Activated naive CD4-positive, alpha-beta T cell (primary cell): ENCODE data around the gene CRISP3.
"Not testable (repeated sequence)": the region's sequence is repeated elsewhere in the genome, so short reads cannot be mapped to it uniquely, and the experiment has no call there.

ENCODE experiments used
- DNase-seq, 4 experiments: peaks; one replicate each; lab custom pipeline; 2025; lab: John Stamatoyannopoulos, UW

CRISP3 gene, protein sequence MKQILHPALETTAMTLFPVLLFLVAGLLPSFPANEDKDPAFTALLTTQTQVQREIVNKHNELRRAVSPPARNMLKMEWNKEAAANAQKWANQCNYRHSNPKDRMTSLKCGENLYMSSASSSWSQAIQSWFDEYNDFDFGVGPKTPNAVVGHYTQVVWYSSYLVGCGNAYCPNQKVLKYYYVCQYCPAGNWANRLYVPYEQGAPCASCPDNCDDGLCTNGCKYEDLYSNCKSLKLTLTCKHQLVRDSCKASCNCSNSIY

DNA sequence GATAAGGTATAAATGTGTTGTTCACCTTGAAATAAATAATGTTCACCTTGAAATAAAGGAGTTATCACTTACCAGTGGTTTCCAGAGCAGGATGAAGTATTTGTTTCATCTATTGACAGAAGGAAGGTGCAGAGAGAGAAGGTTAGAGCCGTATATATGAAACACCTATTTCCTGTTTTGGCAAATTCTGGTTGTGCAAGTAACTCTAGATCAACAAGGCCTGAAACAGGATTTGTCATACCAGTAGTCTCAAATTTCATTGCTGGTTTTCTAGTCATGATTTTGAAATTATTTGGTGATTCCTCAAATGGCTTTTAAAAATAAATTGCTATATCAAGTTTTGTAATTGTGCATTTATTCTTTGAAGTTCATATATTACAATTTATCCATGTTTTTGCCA lies at the start of gene CRISP3:
Gene CRISP3, minus strand, starts transcription at position 130 of the 400 bp plus-strand sequence. Its CDS starts 21 bp downstream, at position 109.
- no peak for DNase-seq

DNA sequence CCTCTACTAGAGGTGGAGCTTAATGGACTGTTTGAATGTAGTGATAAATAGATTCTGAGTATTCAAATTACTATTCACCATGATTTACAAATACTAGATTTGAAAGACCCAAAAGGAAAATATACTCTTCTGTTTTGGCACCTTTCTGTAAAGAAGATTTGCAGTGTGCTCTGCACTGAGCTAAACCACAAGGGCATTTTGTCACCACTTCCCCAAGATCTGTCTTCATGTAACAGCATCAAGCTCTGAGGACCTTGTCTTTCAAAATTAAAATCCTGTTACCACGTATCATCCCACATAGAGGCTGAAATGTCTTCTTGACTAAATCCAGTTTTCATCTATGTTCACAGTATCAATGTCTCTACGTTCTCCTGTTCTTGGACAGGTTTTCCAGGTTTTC lies 46.2 kb upstream of the CRISP3 start:
- no peak for DNase-seq

DNA sequence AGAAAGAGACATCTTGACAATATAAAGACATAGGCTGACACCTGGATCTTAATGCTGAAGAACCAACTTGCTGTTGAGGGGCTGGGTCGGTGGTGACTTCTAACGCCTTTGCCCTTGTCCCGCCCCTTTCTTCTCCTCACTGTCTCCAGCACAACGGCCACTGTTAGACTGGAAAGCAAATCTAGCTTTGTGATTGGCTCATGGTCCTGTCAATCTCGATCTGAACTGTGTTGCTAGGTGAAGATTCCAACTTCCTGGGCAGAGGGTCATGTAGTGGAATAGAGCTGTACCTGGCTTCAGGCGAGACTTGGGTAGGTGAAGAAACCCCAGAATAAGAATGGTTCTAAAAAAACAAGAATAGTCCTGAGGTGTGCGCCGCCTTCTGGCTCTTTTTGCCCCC lies 43.0 kb upstream of the CRISP3 start, which contains the start of gene PGK2:
Gene PGK2, minus strand, starts transcription at position 110 of the 400 bp plus-strand sequence. Its CDS starts 98 bp downstream, at position 12.
- no peak for DNase-seq

DNA sequence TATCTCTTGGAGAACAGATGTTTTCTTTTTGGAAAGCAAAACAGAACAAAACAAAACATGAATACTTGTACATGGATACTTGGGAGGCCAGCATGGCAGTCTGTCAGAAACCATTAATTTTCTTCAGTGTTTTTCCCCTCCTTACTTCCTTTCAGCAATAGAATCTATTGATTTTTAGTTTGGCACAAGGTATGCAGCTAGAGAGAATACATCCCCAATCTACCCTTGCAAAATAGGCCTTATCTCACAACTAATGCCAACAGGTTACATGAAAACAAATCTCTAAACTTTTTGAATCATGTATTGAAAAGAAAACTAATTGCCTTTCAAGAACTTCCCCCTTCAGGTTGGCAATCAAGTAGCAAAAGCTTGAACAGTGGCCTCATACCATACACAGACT lies 40.1 kb upstream of the CRISP3 start:
- no peak for DNase-seq

DNA sequence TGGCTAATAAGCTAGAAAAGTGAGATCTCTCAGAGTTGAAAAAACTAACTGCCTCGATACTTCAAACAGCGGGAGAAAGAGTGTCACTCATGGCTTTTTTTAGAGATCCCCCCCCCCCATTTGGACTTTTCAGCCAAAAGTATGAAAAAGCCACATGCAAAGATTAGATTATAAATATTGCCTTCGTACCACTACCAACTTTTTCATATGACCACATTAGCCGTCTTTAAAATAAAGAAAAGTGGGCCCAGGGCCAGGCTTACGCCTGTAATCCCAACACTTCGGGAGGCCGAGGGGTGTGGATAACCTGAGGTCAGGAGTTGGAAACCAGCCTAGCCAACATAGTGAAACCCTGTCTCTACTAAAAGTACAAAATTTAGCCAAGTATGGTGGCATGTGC lies 38.5 kb upstream of the CRISP3 start:
- DNase-seq = no peak

DNA sequence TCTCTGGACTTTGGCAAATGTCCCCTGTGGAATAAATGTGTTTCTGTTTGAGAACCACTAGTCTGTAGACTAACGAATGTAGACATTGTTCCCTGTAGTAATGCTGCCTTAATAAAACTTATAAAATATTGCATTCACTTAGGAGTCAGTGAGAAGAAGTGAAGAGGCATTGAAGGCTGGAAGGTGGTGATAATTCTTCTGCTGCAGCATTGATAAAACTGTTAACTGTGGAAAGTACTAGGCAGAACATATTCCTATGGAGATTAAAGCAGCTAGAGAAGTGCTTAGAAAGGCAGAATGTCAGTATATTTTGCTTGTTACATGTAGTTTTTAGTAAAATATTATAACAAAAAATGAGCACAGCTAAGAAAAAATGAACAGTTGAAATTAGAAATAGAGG lies 38.1 kb upstream of the CRISP3 start:
- no peak for DNase-seq

DNA sequence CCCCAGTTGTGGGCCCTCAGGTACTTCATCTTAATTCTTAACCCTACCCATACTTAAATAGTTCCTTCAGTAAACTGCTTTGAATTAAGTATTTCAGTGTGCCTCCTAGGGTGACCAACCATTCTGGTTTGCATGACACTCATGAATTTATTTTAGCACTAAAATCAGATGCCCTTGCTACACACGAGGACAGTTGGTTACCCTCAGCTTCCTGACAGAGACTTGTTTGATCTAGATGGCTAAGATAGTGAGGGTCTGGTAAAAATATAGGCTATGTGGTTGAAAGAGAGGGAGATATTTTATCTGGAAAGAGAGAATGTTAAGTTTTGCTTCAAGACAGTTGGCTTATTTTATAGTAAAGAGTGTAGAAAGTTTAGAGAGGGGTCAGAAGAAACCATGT lies 32.3 kb upstream of the CRISP3 start:
- no peak for DNase-seq

DNA sequence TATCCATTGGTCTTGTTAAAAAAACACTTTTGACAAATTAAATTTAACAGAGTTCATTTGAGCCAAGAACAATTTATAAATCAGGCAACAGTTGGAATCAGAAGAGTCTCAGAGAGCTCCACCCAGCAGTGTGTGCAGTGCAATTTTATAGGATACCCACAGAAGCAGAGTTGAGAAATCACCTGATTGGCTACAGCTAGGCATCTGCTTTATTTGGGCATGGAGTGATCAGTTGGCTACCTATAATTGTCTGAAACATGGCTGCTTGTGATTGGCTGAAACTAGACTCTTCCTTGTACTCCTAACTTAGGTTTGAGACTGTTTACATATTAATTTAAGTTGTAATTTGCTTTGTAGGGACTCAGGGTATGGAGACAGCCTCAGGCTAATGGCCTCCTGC lies 30.9 kb upstream of the CRISP3 start:
- no peak for DNase-seq

DNA sequence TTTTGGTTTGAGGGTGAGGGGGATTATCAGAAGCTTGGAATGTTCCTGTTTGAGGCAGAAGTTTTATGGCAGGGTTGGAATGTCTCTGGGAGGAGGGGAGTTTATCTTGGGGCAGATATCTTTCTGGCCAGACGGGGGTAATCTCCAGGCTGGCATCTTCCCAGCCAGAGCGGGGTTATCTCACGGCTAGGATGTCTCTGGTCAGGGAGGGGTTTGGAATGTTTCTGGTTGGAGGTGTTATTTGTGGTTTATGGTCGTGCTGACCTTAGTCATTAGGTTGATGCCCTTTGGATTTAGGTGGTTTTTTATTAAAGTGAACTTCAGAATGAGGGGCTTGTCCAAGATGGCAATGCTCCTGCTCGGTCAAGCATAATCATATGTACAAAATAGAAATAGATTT lies 28.1 kb upstream of the CRISP3 start:
- no peak for DNase-seq

DNA sequence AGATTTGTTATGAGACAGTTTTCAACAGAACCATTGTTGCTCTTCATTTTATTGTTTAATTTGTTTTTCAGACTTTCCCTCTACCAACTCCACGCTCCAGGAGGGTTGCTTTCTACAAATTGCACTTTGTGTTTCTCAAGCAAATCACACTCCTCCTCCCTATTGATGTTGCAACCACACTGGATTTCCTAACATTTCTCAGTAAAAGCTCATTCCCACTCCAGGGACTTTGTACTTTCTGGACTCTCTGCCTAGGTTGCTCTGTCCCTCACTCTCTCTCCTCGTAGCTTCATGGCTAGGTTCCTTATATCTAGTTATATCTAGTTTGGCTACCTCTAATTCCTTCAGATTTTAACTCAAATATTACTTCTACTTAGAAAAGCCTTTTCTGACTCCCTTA lies 22.6 kb upstream of the CRISP3 start:
- DNase-seq = no peak

DNA sequence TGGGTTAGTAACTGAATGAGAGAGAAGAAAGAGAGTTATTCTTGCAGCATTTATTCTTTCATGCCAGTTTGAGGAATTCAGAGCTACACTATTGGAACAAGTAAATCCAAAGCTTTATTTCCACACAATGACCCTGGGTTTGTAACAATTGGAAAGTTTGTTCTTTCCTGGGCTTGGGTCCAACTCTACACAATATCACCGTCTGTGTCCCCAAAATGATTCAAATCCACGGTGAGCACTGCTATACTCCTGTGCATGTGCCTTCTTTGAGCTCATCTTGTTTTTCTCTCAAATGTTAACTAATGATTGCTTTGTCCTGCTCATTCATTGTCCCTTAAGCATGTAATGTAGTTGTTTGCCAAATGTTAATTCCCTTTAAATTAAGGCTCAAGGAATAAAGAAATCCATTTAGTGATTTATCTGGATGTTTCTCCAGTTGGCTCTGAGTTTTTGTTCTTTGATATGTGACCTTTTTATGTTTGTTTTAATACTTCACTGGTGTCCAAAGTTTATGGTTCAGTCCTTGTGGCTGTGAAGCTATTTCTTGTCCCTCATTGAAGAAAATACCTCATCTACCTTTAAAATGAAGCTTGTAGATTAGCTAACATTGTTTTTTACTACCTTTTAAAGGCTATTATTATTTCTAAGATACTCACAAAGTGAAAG lies 20.5 kb upstream of the CRISP3 start:
- no peak for DNase-seq

DNA sequence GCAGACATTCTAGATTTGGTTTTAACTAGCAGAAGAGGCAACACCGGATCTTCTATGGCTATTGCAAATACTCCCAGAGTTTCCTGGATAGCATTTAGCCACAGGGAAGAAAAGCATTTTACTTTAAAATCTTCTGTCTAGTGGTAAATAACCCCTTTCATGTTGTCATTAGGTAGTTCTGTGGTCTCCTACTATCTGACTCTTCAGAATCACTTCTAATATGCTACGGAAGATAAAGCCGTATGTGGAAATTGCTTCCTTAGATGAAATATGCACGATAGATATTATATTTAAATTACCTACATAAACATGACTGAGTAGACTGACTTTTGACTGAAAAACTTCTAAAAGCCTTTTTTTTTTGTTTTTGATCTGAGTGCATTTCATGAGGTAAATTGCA lies 759 bp downstream of the CRISP3 start:
- DNase-seq = no peak

DNA sequence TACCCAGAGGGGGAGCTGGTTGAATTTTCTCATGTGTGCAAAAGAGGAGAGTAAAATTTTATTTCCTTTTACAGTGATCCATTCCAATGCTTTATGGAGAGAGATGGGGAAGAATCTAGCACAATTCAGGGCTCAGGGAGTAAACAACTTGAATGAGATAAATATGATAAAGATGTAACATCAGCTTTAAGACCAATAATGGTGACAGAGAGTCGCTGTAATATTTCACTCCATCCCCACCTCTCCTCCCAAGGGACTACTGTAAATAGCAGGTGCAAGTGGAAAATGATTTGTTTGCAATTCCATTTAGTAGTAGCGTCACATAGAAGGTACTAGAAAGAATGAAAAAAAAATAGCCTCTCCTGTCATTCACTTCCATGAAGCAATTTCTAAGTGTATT lies 4.8 kb downstream of the CRISP3 start:
- no peak for DNase-seq

DNA sequence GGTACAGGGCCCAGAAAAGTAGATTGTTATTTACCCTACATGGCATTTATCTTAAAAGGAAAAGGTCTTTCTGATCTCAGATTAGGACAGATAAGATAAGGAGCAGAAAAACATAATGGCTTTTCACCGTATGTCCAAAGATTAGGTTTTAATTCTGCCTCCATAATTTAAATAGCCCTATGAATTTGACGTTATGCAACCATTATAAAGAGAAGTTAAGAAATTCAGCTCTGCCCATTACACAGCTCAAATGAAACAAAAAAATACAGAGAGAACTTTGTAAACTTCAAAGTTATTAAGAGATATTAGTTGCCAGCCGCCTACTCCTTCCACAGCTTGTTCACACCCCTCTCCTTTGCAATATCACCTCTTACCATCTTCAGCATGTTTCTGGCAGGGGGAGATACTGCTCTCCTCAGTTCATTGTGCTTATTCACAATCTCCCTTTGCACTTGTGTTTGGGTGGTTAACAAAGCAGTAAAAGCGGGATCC lies 8.1 kb downstream of the CRISP3 start:
- DNase-seq = no peak

DNA sequence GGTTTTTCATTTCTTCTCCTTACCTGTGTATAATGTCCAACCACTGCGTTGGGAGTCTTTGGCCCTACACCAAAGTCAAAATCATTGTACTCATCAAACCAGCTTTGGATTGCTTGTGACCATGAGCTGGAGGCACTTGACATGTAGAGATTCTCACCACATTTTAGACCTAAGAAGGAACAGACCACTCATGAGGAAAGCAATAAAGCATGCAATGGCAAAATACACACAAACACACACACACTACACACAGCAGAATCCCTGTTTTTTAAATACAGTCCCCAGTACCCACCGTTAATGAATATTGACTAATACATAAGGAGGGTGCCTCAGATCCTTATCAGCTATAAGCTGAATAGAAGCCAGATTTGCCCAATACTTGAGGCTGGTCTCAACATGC lies 10.5 kb downstream of the CRISP3 start:
- no peak for DNase-seq

DNA sequence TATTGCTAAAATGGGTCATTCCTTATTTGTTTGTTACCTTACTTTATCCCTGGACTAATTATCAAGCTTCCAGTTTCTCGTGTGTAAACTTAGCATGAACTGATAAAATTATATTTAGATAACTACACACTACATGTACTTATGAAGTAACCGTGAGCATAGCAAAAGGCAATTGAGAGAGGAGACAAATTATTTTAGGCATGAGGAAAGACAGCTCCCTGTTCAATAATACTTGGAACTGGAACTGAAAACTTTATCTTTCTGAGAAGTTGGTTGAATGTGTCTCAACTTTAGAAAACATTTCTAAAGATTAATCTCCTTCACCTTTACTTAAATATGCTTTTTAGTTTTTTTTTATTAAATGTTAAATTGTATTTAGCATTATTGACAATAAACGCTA lies 11.4 kb downstream of the CRISP3 start:
- DNase-seq = no peak

DNA sequence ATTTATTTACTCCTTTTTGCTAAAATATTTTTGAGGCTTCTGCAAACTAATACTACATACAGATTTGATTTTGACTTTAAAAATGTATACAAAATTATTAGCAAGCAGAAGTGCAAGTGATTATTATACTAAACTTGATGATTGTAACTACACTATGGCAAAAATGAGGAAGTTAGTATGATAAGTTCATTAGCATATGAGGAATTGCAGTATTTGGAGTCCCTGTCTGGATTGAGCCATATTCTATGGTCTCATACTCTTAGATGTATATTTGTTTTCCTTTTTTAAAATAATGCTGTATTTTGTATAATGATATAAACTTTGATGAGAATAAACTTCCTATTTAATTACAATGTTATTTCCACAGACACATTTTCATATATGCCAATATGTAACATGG lies 13.9 kb downstream of the CRISP3 start:
- DNase-seq = no peak

DNA sequence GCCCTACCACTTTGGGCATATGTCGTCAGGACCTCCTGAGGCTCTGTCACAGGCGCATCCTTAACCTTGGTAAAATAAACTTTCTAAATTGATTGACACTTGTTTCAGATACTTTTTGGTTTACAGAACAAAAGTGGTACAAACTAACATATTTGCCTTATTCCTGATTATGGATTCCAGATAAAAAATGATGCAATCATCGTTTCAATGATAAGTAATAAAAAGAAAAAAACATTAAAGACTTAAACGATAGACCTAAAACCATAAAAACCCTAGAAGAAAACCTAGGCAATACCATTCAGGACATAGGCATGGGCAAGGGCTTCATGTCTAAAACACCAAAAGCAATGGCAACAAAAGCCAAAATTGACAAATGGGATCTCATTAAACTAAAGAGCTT lies 20.3 kb downstream of the CRISP3 start:
- DNase-seq = not testable (repeated sequence)

DNA sequence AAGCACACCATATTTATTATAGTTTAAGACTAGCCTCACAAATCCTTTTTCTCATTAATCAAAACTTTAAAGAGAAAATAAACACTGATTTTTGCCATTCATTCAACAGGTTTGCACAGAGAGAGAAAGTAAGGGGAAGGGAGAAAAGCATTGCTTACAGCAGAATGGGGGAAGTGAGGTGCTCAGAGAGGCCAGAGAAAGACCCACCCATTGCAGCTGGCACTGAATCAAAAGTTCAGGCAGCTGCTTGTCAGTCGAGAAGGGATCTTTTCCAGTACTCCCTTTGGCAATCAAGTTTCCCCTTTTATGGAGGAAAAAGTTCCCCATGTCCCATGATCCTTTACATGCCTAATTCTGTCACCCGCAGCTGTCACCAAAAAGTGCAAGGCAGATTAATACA lies 22.9 kb downstream of the CRISP3 start:
- DNase-seq = no peak

DNA sequence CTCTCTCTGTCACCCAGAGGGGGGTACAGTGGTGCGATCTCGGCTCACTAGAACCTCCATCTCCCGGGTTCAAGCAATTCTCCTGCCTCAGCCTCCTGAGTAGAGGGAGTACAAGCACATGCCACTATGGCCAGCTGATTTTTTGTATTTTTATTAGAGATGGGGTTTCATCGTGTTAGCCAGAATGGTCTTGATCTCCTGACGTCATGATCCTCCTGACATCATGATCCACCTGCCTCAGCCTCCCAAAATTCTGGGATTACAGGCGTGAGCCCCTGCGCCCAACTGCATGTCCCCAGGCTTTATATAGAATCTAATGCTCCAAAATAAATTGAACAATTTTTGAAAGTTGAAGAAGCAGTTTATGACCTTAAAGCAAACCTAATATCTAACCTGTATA lies 23.8 kb downstream of the CRISP3 start:
- DNase-seq = no peak

DNA sequence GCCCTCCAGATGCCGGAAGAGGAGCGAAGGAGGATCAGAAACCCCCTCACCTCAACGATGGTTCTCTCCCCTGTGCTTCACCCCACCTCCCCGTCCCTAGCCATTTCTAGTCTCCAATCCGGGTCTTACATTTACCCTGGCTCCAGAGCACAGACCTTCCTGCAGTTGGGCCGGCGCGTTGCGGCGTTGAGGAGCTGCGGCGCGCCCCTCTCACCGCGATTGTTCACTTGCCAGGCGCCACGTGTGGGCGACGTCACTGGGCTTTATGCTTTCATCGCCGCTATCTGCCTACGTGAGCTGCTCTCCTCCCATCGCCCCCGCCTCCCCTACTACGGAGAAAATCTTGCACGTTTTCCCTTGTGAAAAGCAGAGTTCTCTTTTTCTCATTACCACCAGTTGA lies 30.8 kb downstream of the CRISP3 start, which contains the start of gene CRISP2:
Gene CRISP2, minus strand, starts transcription at position 198 of the 400 bp plus-strand sequence. CDS start 4,347 bp downstream, outside the sequence.
- no peak for DNase-seq

DNA sequence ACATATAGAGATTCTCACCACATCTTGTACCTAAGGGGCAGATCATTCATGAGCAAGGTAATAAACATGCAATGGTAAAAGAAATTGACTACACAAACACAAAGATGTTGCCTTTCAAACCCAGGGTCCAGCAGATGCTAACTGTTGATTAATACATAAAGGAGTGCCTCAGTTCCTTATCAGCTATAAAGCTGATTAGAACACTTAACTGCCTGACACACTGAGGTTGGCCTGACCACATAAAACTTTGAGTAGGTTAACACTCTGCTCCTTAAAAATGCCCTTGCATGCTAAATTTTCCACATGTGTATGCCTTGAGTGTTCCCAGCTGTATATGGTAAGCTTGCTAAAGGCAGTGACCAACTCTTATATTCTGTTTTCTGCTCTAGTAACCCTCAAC lies 45.7 kb downstream of the CRISP3 start:
- DNase-seq = no peak

DNA sequence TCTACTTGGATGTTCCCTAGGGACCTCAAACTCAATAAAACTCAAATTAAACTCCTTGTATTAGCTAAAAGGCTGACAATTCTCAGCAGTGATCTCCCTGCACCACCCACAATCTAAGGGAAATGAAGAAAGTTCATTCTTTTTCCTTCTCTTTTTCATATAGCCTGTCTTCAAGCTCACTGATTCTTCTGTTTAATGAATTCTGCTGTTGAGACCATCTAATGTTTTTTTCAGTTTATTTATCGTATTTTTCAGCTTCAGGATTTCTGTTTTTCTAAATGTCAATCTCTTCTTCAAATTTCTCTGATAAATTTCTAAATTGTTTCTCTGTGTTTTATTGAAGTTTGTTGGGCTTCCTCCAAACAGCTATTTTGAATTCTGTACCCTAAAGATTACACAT lies 50.7 kb downstream of the CRISP3 start:
- DNase-seq = no peak

DNA sequence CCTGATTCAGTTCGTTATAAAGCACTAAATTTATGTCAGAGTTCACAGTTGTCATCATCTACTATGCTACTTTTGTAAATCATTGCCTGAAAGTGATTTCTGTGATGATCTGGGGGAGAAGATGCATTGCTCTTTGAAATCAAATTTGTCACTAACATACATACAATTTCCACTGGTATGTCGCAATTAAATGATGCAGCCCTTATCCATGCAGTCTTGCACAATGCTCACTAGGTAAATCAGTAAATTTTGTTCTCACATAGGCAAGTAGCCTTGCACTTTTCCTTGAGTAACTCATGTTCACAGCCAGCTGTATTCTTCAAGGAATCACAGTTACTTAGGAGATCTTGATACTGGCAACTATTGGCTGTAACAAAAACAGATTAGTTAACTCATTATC lies 51.7 kb downstream of the CRISP3 start:
- no peak for DNase-seq
